A172 (cell line): ENCODE measurements around the gene CLEC11A. TPM values are rescaled to one million over a fixed set of nuclear protein-coding genes. Genes with fewer than 3 reads are reported as not detected.
"Not testable (repeated sequence)": the region's sequence is repeated elsewhere in the genome, so short reads cannot be mapped to it uniquely, and the experiment has no call there.

Source experiments
- DNase-seq: peaks from one replicate; pipeline ENCODE4 v3.0.0-alpha.2; 2015; ENCODE audit warnings: low spot score
- total RNA-seq: library from RNA; depleted of rRNA; stranded (reverse); fragments of >200 nt; shearing (Covaris generic); gene quantifications from 2 replicates; pipeline ENCODE4 v1.2.3, GENCODE V29; 2014

Gene CLEC11A
- total RNA-seq, 1 experiment from 2014 or later, result 4.8 TPM

GRCh38 chr19:50721441-50722137, 1.6 kb upstream of the CLEC11A start:
- DNase-seq, result peak; percentile 11

GRCh38 chr19:50722201-50723013, 757 bp upstream of the CLEC11A start:
- no peak for DNase-seq

- DNase-seq, result no peak
Measured at GRCh38 chr19:50723735-50724521, 764 bp downstream of the CLEC11A start.

- DNase-seq, result peak; percentile 98
Measured at GRCh38 chr19:50724522-50725217, 1.5 kb downstream of the CLEC11A start.

- DNase-seq, result no peak
Measured at GRCh38 chr19:50725218-50725910, 2.2 kb downstream of the CLEC11A start.

- no peak for DNase-seq
Measured at GRCh38 chr19:50725911-50726230, 2.7 kb downstream of the CLEC11A start.

GRCh38 chr19:50728084-50728737, 5.0 kb downstream of the CLEC11A start:
- DNase-seq, result no peak

GRCh38 chr19:50729894-50730293, 6.7 kb downstream of the CLEC11A start:
- DNase-seq, result no peak

- DNase-seq, result no peak
Measured at GRCh38 chr19:50735869-50736268, 12.7 kb downstream of the CLEC11A start.

- no peak for DNase-seq
Measured at GRCh38 chr19:50736338-50736737, 13.2 kb downstream of the CLEC11A start.

GRCh38 chr19:50739132-50739913, 16.2 kb downstream of the CLEC11A start:
- DNase-seq, result no peak

GRCh38 chr19:50739914-50740426, 16.8 kb downstream of the CLEC11A start:
- no peak for DNase-seq

- no peak for DNase-seq
Measured at GRCh38 chr19:50741179-50741933, 18.2 kb downstream of the CLEC11A start.

- no peak for DNase-seq
Measured at GRCh38 chr19:50743537-50743936, 20.4 kb downstream of the CLEC11A start.

GRCh38 chr19:50745221-50745620, 22.1 kb downstream of the CLEC11A start:
- DNase-seq, result no peak

- not testable (repeated sequence) for DNase-seq
Measured at GRCh38 chr19:50747141-50747540, 24.0 kb downstream of the CLEC11A start.

GRCh38 chr19:50749490-50749889, 26.3 kb downstream of the CLEC11A start:
- no peak for DNase-seq

GRCh38 chr19:50750010-50750409, 26.8 kb downstream of the CLEC11A start:
- no peak for DNase-seq

GRCh38 chr19:50753879-50754278, 30.7 kb downstream of the CLEC11A start:
- DNase-seq, result no peak
